ENCODE data around the gene USH2A.
A peak's percentile ranks its signal among the peaks of the same experiment; 100 is the strongest.

Gene USH2A

DNA sequence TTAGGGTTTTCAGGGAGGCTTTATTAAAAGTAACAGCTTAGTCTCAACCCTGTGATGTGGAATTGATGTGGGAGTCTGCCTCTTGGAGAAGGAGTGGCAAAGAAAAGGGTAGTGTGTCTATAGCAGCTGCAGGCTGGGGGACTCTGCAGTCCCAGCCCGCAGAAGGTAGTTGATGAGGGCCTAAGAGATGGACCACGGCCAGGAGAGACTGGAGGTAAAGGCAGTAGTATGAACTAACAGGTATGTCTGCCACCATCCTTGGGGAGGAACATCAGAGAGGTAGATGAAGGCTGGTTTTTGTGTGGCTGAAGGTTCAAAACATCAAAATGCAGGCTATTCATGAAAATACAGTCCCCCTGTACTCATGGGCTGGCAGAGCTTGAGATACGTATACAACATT lies 744.0 kb downstream of the USH2A start:
- no peak for DNase-seq

DNA sequence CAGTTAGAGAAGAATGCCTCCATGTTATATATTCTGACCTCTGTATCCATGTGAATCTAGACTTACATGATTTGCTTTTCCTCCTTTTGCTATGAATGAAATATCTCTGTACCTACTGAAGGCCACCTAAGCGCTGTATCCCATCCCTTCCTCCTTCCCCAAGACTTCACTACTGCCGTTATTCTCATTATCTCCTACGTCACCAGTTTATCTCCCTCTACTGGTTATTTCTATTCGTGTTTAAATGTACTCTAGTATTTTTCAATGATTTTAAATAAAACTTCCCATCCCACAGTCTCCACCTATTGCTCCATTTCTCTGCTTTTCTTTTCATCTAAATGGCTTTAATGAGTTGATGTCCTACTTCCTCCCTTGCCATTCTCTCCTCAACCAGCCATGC lies 746.1 kb downstream of the USH2A start:
- no peak for DNase-seq

DNA sequence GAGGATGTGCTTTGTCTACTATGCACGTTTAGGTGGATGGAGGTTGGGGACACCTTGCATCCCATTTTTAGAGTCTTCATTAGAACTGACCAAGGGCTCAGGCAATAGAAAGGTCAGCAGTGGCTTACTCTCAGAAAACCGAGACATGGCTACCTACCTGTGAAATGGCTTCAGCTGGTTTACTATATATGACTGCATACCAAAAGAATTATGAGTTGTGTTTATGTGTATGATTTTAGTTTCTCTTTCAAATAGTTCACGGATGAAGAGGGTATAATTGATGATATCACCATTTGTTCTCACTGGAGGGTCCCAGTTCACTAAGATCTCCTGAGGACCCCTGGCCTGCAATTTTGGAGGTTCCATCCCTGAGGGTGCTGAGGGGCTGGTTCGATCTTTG lies 749.3 kb downstream of the USH2A start:
- no peak for DNase-seq

DNA sequence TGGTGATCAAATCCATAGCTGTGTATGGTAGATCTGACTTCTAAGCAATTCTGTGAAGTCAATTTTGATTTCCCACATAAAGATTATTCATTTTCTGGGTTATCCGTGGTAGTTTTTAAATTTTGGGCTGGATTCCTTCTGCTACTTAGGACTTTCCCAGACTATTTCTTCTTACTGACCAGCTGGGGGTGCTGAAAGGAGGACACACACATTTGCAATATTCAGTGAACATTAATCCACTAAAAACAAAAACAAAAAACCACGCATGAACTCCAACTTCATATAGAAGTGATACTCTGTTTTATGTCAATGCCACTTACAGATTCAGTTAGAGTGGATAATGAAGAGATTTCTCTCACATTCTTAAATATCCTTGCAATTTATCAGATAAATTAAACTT lies 750.8 kb downstream of the USH2A start:
- no peak for DNase-seq

DNA sequence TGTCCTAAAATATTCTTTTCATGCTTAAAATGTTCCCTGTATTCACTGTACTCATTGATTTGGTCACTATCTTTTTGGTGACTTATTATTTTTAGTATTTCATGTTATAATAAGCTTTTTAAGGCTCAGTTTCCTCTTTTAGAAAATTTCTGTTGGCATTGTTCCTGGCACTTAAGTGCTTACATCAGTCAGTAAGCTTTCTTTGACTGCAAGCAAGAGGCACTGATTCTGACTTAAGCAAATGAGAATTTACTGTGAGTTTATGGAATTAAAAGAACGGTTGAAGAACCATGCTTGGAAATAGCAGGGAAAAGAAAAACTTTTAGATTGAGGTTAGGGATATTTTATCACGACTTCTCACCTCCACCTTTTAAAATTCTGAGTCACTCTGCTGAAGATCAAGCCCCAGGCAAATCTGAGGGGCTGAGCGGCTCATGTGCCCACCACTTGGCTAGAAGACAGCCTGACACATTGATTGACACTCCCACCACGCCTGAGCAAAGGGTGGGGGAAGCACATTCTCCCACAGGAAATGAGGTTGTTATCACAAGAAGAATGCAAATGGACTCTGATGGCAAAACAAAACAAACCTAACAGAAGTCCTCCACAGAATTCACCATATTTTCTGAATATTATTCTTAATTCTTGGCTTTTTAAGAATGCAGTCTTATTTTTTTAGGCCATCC lies 753.3 kb downstream of the USH2A start:
- peak; percentile 66 for DNase-seq

DNA sequence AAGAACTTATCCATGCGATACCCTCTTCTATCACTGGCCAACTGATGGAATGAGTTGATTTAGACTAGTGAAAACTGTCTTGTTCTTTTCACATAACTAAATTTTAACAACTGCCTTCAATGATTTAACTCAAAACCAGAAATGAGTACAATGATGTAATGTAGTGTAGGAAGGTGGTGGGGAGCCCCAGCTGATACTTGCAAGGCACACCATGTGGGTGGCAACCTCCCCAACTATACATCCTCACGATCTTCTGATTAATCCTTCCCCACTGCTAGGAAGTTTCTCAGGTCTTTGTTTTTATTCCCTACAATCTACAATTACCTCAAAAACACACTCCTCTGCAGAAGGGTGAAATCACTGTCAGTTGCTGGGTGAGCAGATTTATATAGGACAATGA lies 755.5 kb downstream of the USH2A start:
- DNase-seq = no peak

DNA sequence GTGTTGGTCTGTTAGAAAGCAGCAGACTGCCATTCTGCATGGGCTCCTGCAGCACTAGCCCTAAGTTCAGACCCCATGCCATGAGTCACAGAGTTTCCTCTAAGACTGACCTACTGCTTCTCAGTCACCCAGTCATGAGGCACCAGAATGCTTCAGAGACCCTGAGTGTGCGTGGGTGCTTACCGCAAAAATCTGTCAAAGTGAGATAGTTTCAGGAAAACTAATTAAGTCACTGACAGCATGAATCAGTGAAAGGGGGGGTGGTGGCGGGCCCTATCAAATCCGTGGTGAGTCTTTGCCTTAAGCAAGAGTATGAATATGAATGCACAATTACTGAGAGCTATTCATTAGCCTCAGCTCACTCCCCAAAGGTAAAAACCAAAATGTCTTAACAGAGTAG lies 758.0 kb downstream of the USH2A start:
- DNase-seq = no peak

DNA sequence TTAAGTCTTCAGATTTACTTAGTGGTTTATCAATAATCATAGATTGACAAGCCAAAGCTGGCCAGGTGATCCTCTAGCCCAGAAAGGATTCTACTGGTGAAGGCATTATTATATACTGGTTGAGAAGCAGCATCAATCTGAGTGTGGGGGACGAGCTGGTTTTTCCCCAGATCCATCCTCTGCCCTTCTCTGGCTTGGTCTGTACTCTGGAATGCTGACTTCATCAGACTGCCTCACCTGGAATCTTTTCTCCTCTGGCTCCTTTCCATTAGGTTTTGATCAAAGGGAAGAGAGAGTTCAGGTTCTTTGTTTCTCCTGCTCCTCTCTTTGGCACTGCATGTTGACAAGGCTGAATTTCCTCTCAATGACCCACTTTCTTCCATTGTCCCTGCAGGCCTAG lies 762.2 kb downstream of the USH2A start:
- DNase-seq = no peak

DNA sequence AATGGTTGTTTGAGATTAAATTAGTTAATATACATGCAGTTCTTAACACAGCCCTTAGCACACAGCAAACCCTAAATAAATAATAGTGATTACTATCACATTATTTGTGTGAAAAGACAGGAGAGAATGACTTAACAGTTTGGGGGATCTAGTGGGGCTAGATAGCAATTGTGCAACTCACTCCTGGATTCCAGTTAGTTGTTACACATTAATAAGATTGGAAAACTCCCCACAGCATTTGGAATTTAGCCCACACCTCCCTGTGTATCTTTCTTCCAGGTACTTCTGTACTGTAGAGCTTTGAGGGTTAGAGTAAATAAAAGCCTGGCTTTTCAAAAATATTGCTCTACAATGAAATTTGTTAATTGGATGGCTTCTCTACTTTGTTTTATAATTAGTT lies 763.0 kb downstream of the USH2A start:
- no peak for DNase-seq

DNA sequence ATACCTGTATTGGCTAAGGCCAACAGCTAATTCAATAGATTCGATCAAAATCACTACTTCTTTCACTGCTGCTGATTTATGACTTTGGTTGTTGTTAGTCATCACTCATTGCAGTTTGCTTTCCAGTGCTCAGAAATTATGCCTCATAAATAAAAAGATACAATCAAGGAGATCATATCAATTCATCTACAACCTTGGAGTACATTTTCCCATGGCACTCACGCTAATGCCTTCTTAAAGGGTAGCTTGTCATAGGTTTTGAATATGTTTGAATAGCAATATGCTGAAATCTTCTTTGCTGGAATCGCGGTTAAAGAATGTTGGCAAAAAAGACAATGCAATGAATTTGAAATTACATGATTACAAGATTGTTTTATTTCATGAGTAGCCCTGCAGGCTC lies 766.2 kb downstream of the USH2A start:
- no peak for DNase-seq

DNA sequence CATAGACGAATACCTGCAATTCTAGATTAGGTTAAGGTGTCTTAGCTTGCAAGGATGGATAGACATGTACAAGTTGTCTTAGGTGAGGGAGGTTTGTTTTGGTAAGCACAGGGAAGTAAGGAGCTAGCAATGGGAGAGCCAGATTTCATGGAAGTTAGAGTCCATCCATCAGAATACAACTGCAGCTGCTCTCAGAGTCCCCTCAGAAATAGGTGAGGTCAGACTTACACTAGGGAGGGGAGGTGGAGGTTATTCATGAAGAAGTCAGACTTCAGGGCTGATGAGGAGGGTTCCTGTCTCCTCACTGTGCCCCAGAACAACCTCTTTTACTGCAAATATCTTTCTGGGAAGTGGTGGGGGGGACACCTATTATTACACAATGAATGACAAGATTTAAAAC lies 770.9 kb downstream of the USH2A start:
- no peak for DNase-seq

DNA sequence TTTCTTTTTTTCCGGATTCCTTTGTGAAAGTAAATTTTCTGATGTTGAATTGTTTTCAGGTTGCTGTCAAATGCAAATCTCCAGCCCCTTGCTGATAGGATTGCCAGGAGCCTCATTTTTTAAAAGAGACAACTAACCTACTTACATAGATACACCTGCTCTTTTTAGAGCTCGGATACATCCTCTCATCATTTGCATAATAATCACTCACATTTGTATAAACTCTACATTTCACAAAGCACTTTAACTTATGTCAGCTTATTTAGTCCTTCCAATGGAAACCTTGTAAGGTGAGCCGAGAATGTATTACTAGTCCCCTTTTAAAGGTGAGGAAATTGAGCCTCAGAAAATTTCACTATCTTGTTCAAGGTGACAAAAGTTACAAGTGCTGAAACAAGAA lies 771.4 kb downstream of the USH2A start:
- DNase-seq = no peak

DNA sequence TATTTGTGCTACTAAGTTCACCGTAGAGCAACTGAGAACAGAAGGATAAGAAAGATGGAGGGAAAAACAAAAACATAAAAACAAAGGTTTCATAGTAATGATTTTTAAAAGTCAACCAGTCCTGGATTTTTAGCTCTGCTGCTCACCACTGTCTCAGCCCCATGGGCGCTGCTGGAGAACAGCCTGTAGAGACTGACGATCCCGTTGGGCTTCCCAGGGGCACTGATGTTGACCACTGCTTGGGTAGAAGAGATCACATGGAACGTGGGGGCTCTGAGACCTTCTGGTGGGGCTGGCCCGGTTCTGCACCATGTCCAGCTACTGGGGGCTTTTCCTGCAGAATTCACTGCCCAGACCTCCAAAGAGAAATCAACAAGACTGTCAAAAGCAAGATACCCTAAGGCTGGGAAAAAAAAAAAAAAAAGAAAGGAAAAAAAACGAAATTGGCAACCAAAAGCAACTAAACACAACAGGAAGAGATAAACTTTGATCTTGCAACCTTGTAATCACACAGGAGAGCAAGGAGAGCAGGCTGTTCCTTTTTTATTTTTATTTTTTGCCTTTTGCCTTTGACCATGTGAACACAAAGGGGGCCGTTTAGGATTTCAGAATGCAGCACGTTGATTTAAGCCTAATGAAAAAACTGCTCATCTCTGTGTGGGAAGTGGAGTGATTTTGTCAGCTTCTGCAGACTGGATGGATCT lies 772.6 kb downstream of the USH2A start:
- DNase-seq = no peak

DNA sequence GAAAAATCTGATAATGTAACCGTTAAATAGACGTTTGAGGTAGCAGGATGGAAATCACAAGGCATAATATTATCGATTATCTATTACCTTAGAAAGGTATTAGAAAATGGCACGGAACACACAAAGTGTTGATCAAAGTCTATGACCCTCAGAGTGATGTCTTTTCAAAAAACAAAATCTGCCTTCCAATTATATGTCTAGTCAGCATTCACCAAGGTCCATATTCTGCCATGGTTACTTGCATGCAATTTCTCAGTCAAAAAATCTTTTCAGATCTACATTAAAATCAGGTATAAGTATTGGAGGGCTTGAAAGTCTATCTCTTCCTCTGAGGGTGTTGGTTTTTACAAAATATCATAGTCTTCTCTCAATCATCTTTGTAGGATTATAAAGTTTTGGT lies 774.3 kb downstream of the USH2A start:
- no peak for DNase-seq

DNA sequence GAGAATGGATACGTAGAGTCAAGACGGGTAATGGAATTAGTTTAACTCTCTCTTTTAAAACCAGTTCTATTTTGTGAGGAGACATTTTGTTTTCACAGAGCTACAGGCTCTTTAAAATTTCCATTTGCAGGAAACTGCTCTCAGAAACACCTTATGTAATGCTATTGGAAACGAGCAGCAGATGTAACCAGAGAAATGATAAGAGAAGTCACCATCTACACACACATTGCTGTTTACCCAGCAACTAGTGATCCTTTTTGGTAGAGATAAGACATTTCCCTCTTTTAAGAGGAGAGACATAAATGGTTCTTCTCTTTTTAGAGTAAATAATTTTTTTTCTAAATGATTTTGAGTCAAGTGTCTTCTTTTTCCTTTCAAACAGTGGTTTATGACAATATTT lies 775.5 kb downstream of the USH2A start:
- DNase-seq = no peak

DNA sequence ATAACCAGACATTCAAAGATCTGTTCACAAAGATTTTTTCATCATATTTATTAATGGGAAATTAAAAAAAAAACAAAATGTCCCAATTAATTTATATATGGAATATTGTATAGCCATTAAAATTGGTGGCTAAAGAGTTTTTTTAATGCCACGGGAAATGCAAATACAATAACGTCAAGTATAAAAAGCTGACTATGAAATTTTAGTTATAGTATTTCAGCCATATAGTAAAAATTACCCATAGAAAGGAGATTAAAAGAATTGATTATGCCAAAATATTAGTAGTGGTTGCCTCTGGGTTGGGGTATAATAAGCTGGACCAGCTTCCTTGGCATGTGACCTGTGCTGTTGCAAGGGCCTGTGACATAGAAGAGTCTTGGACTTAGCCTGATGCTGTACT lies 777.4 kb downstream of the USH2A start:
- DNase-seq = no peak

DNA sequence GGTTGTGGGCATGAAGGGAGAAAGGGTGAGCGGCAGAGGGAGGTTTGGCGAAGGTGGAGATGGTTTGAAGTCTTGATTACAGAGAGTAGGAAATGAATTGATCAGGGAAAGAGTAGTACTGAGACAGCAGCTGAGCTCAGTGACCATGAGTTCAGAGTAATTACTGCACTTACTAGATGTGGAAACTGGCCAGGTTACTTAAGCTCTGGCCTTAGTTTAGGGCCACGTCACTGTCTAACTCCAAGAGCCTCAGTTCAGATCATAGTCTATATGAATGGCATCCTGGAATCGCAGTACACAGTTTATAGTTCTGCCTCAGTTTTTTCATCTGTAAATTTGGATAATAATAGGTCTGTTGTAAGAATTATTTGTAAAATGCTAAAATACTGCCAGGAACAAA lies 778.1 kb downstream of the USH2A start:
- no peak for DNase-seq

DNA sequence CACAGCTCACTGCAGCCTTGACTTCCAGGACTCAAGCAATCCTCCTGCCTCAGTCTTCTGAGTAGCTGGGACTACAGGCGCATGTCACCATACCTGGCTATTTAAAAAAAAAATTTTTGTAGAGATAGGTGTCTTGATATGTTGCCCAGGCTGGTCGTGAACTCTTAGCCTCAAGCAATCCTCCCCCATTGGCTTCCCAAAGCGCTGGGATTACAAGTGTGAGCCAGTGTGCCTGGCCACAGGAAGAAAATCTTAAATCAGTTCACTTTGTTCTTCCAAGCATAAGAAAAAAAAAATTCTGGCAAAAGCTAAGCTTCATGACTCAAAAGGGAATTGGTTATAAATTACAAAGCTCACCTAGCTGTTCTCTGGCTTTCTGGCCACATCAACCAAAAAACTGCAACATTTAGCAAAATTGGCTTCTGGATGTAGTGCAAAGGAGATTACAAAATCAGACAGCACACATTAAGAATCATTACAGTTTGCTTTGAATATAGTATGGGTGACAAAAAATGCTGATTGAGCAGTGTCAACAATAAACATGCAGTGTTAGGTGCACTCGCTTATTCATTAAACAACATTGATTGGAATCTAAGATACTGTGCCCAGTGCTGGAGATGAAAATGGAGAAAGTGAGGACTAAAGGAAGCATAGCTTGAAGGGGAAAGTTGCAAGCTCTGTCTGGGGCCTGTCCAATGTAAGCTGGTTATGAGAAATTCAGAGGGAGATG lies 779.5 kb downstream of the USH2A start:
- no peak for DNase-seq

DNA sequence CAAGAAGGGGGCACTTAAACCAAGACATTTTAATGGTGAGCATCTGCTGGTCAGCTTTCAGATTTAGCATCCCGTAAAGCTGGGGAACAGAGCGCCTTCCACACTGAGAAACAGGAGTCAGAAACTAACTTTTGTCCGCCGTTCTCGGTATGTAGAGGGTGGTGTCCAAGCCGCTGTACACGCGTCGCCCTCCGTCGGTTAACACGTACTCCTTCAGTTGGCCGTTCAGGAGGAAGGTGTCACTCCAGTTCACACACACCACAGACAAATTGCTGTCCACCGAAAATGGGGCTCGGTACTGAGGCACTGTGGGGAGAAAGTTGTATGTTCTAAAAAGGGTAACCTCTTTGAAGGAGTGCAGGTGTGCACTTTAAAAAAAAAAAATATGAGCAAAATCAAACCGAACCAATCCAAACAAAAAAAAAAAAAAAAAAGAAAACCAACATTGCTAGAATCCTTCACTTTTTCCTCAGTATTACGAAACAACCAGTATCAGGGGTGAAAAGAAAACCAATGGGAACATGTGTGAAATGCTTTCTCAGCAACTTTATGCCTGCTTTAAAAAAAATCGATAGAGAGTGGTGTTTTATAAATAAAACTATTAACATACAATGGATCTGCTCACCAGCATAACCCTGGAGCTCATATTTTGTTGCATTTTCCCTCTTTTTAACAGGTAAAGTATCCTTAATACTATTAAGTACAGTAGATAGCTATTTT lies 782.7 kb downstream of the USH2A start:
- no peak for DNase-seq

DNA sequence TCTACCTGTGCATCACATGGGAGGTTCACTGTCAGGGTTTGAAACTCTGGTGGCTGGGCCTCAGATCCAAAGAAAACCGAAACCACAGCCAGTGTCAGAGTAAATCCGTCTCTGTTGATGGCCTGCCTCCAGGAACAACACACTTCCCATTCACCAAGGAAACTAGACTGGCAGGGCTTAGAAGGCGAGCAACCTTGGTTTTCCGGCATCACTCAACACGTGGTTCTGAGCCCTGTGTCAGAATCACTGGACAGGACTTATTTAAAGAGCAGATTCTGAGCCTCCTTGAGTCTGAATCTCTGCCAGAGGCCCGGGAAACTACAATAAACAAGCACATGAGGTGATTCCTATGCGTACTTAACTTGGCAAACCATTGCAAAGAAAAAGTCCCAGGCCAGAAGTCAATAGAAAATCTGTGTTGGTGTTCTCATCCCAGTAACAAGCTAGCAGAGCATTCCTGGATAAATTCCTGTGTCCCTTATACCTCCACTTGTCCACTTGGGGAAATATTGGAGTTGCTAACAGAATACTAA lies 786.1 kb downstream of the USH2A start:
- DNase-seq = no peak

DNA sequence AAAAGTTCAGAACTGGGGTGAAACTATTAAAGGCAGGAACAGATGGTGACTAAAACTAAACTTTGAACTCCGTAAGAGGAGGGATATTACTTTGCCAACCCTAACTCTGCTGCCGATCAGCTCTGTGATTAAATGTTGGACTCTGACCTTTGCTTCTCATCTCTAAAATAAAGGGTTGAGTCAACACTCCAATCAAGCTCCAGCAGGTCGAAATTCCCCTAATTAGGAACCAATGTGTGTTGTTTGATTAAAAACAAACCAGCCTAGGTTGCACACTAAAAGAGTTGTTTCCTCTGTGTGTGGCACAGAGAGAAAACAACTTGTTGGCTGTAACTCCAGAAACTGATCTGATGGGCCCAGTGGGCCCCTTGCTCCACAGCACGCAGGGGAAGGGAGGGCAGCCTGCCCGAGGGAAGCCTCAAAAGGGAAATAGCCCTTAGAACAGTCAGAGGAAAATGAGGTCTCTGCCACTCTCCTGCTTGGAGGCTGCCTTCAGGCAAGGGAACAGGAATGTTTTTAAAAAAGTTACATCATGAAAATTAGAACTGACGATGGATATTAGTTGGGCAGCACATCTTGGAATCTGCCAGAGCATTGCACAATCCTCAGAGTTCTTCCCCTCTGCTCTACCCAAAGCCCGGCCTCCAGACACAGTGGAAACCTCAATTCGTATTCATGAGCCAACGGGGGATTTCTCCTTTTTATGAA lies 786.8 kb downstream of the USH2A start:
- no peak for DNase-seq

DNA sequence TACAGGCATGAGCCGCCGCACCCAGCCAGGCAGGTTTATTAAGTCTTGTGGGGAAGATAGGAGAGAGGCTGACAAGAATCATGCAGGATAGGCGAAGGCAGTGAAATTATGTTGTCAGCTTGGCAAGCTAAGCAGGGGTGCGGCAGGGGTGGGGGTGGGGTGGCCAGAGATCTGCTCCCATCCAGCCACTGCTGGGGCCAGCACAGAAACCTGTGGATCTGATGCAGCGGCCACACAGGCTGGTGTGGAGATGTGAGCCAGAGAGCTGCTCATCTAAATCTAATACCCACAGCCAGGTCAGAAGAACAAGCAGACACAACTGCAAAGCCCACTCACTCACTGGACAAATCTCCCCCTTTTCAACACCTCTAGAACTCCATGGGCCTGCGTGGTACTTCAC lies 787.4 kb downstream of the USH2A start:
- DNase-seq = no peak

DNA sequence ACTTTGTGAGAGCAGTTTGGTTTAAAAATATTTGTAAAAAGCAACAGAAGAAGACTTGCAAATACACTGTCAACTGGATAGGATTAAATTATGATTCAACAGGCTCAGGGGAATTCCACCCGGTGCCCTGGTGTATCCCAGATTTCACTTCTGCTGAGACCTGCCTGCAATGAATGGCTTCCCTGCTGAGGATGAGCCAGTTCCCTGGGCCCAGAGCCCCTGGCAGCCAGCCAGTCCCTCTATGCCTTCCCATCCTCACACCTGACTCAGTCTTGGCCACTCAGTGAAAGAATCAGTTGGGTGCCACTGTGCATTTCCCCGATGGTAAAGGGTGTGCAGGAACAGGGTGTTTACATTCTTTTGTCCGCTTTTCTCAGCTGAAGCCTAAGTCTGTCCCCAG lies 791.8 kb downstream of the USH2A start:
- no peak for DNase-seq
